Uterine smooth muscle cell (primary cell): Measurements from ENCODE around the gene CYBRD1. TPM values are rescaled to one million over a fixed set of nuclear protein-coding genes. Genes with fewer than 3 reads are reported as not detected.

ENCODE experiments used
- total RNA-seq: library from RNA; depleted of rRNA; stranded (reverse); fragments of >200 nt; gene quantifications from 2 replicates; pipeline ENCODE4 v1.2.3, GENCODE V29; 2014

CYBRD1 gene, protein sequence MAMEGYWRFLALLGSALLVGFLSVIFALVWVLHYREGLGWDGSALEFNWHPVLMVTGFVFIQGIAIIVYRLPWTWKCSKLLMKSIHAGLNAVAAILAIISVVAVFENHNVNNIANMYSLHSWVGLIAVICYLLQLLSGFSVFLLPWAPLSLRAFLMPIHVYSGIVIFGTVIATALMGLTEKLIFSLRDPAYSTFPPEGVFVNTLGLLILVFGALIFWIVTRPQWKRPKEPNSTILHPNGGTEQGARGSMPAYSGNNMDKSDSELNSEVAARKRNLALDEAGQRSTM
- total RNA-seq: 82.6 and 192 TPM in 2 replicates

DNA sequence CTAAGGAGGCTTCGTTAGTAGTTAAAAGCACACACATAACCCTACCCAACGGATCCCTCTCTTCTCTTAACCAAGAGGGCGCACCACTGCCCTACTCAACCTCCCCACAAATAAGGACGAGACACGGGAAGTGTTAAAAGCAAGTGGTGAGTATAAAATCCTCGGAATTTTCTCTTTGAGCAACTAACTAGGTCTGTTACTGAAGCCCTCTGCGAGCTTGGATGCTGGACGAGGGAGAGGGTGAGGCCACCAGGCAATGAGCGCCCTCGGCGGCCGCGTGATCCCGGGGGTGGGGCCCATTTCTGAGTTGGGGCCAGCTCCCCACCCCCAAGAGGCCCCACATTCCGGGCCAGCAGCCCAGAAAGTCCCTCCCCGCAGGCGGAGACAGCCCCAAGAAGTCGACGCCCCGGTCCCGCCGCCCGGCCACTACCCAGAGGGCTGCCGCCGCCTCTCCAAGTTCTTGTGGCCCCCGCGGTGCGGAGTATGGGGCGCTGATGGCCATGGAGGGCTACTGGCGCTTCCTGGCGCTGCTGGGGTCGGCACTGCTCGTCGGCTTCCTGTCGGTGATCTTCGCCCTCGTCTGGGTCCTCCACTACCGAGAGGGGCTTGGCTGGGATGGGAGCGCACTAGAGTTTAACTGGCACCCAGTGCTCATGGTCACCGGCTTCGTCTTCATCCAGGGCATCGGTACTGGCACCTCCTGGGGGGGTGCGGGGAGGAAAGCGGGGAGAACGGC lies at the start of gene CYBRD1:
Gene CYBRD1, plus strand, starts transcription at position 423 of the 736 bp plus-strand sequence. Its CDS starts 72 bp downstream, at position 495.

Other genes with a start within 250 kb of the CYBRD1 start
- gene METTL8, start 88.5 kb upstream of the CYBRD1 start, total RNA-seq: 24.1 and 26.5 TPM in 2 replicates
- 20.4 and 29.9 TPM in 2 replicates for gene DCAF17, start 88.2 kb upstream of the CYBRD1 start, total RNA-seq
- 128 and 165 TPM in 2 replicates for gene DYNC1I2, start 165.0 kb downstream of the CYBRD1 start, total RNA-seq